Measurements from ENCODE around the gene NUP50. TPM values are rescaled to one million over a fixed set of nuclear protein-coding genes. Genes with fewer than 3 reads are reported as not detected.

Gene NUP50
- total RNA-seq, 2 donors from 2014 or later, result 89.3 to 99.2 TPM

GRCh38 chr22:45210991-45211390 lies 47.3 kb downstream of the NUP50 start:
- no peaks in the 10 kb centered on the region for H3K36me3 Mint-ChIP-seq (ENCODE audit: low read depth)
- H3K9me3 ChIP-seq (ENCODE audit: control insufficient read depth, low read length, poor library complexity, severe bottlenecking), result no peaks in the 10 kb centered on the region
- no peak overlapping the region for H3K4me3 Mint-ChIP-seq
- H3K4me1 Mint-ChIP-seq, result peaks cover 10% of the 10 kb centered on the region
- ATAC-seq, result no peak
- H3K27ac Mint-ChIP-seq, result no peak overlapping the region
- no peak for DNase-seq
- H3K27me3 Mint-ChIP-seq, result no peaks in the 10 kb centered on the region

- Mint-ChIP-seq H3K4me1 (peaks cover 8% of the 10 kb centered on the region), H3K36me3 (ENCODE audit: low read depth) (no peaks in the 10 kb centered on the region), H3K27ac (no peak overlapping the region), H3K27me3 (no peaks in the 10 kb centered on the region), H3K4me3 (no peak overlapping the region)
- DNase-seq (no peak), ATAC-seq (no peak)
- no peaks in the 10 kb centered on the region for H3K9me3 ChIP-seq (ENCODE audit: control insufficient read depth, low read length, poor library complexity, severe bottlenecking)
Observed at GRCh38 chr22:45211435-45211834, 47.7 kb downstream of the NUP50 start.

GRCh38 chr22:45211848-45212247 lies 48.1 kb downstream of the NUP50 start:
- H3K9me3 ChIP-seq (ENCODE audit: control insufficient read depth, low read length, poor library complexity, severe bottlenecking), result no peaks in the 10 kb centered on the region
- no peak overlapping the region for H3K27ac Mint-ChIP-seq
- no peak overlapping the region for H3K4me3 Mint-ChIP-seq
- H3K36me3 Mint-ChIP-seq (ENCODE audit: low read depth), result no peaks in the 10 kb centered on the region
- peaks cover 9% of the 10 kb centered on the region for H3K4me1 Mint-ChIP-seq
- no peaks in the 10 kb centered on the region for H3K27me3 Mint-ChIP-seq
- no peak for DNase-seq
- no peak for ATAC-seq

GRCh38 chr22:45212306-45212709 lies 48.6 kb downstream of the NUP50 start:
- DNase-seq (no peak), ATAC-seq (no peak)
- Mint-ChIP-seq H3K27me3 (no peaks in the 10 kb centered on the region), H3K4me3 (no peak overlapping the region), H3K36me3 (ENCODE audit: low read depth) (no peaks in the 10 kb centered on the region), H3K27ac (no peak overlapping the region), H3K4me1 (peaks cover 9% of the 10 kb centered on the region)
- no peaks in the 10 kb centered on the region for H3K9me3 ChIP-seq (ENCODE audit: control insufficient read depth, low read length, poor library complexity, severe bottlenecking)

- Mint-ChIP-seq H3K36me3 (ENCODE audit: low read depth) (no peaks in the 10 kb centered on the region), H3K4me3 (no peak overlapping the region), H3K27me3 (no peaks in the 10 kb centered on the region), H3K27ac (no peak overlapping the region), H3K4me1 (peaks cover 9% of the 10 kb centered on the region)
- DNase-seq, result no peak
- no peaks in the 10 kb centered on the region for H3K9me3 ChIP-seq (ENCODE audit: control insufficient read depth, low read length, poor library complexity, severe bottlenecking)
- ATAC-seq, result no peak
Observed at GRCh38 chr22:45212992-45213751, 49.4 kb downstream of the NUP50 start.

- ATAC-seq, result no peak
- DNase-seq, result no peak
- H3K27ac Mint-ChIP-seq, result no peak overlapping the region
- H3K9me3 ChIP-seq (ENCODE audit: control insufficient read depth, low read length, poor library complexity, severe bottlenecking), result no peaks in the 10 kb centered on the region
- H3K36me3 Mint-ChIP-seq (ENCODE audit: low read depth), result no peaks in the 10 kb centered on the region
- H3K27me3 Mint-ChIP-seq, result no peaks in the 10 kb centered on the region
- no peak overlapping the region for H3K4me3 Mint-ChIP-seq
- peaks cover 9% of the 10 kb centered on the region for H3K4me1 Mint-ChIP-seq
Observed at GRCh38 chr22:45216133-45217003, 52.6 kb downstream of the NUP50 start.

- DNase-seq, result no peak
- no peak for ATAC-seq
- Mint-ChIP-seq H3K36me3 (ENCODE audit: low read depth) (no peaks in the 10 kb centered on the region), H3K4me1 (peaks cover 5% of the 10 kb centered on the region), H3K27me3 (no peaks in the 10 kb centered on the region), H3K4me3 (no peak overlapping the region), H3K27ac (no peak overlapping the region)
- H3K9me3 ChIP-seq (ENCODE audit: control insufficient read depth, low read length, poor library complexity, severe bottlenecking), result no peaks in the 10 kb centered on the region
Observed at GRCh38 chr22:45217345-45217744, 53.6 kb downstream of the NUP50 start.

- H3K36me3 Mint-ChIP-seq (ENCODE audit: low read depth), result no peaks in the 10 kb centered on the region
- no peak overlapping the region for H3K27ac Mint-ChIP-seq
- no peak for ATAC-seq
- DNase-seq, result no peak
- H3K27me3 Mint-ChIP-seq, result no peaks in the 10 kb centered on the region
- H3K4me3 Mint-ChIP-seq, result no peak overlapping the region
- H3K9me3 ChIP-seq (ENCODE audit: control insufficient read depth, low read length, poor library complexity, severe bottlenecking), result no peaks in the 10 kb centered on the region
- peaks cover 8% of the 10 kb centered on the region for H3K4me1 Mint-ChIP-seq
Observed at GRCh38 chr22:45217806-45218205, 54.1 kb downstream of the NUP50 start.

GRCh38 chr22:45218976-45219375 lies 55.3 kb downstream of the NUP50 start:
- H3K9me3 ChIP-seq (ENCODE audit: control insufficient read depth, low read length, poor library complexity, severe bottlenecking), result no peaks in the 10 kb centered on the region
- ATAC-seq (peak; percentile 62), DNase-seq (no peak)
- H3K4me3 Mint-ChIP-seq, result no peak overlapping the region
- peak overlapping the region; percentile 19 for H3K27ac Mint-ChIP-seq
- H3K36me3 Mint-ChIP-seq (ENCODE audit: low read depth), result no peaks in the 10 kb centered on the region
- peaks cover 12% of the 10 kb centered on the region for H3K4me1 Mint-ChIP-seq
- no peaks in the 10 kb centered on the region for H3K27me3 Mint-ChIP-seq

- no peak overlapping the region for H3K27ac Mint-ChIP-seq
- DNase-seq, result no peak
- H3K4me1 Mint-ChIP-seq, result peaks cover 17% of the 10 kb centered on the region
- H3K4me3 Mint-ChIP-seq, result no peak overlapping the region
- H3K36me3 Mint-ChIP-seq (ENCODE audit: low read depth), result no peaks in the 10 kb centered on the region
- no peak for ATAC-seq
- no peaks in the 10 kb centered on the region for H3K27me3 Mint-ChIP-seq
- H3K9me3 ChIP-seq (ENCODE audit: control insufficient read depth, low read length, poor library complexity, severe bottlenecking), result no peaks in the 10 kb centered on the region
Observed at GRCh38 chr22:45221201-45221600, 57.5 kb downstream of the NUP50 start.

GRCh38 chr22:45223304-45224117 lies 59.8 kb downstream of the NUP50 start:
- ATAC-seq, result no peak
- H3K27ac Mint-ChIP-seq, result no peak overlapping the region
- no peaks in the 10 kb centered on the region for H3K9me3 ChIP-seq (ENCODE audit: control insufficient read depth, low read length, poor library complexity, severe bottlenecking)
- H3K36me3 Mint-ChIP-seq (ENCODE audit: low read depth), result no peaks in the 10 kb centered on the region
- H3K4me3 Mint-ChIP-seq, result no peak overlapping the region
- H3K4me1 Mint-ChIP-seq, result peaks cover 16% of the 10 kb centered on the region
- DNase-seq, result no peak
- no peaks in the 10 kb centered on the region for H3K27me3 Mint-ChIP-seq

- no peak for DNase-seq
- H3K36me3 Mint-ChIP-seq (ENCODE audit: low read depth), result no peaks in the 10 kb centered on the region
- H3K9me3 ChIP-seq (ENCODE audit: control insufficient read depth, low read length, poor library complexity, severe bottlenecking), result no peaks in the 10 kb centered on the region
- no peak for ATAC-seq
- H3K4me1 Mint-ChIP-seq, result peaks cover 16% of the 10 kb centered on the region
- no peak overlapping the region for H3K27ac Mint-ChIP-seq
- H3K4me3 Mint-ChIP-seq, result no peak overlapping the region
- H3K27me3 Mint-ChIP-seq, result no peaks in the 10 kb centered on the region
Observed at GRCh38 chr22:45224331-45224730, 60.6 kb downstream of the NUP50 start.
